Caco-2 (cell line): ENCODE results near the gene SMOC2. TPM values are rescaled to one million over a fixed set of nuclear protein-coding genes. Genes with fewer than 3 reads are reported as not detected.

ENCODE experiments used
- BruUV-seq: library from RNA; stranded (reverse); fragments of 400-500 nt; replicated peaks from 2 replicates; lab custom pipeline; 2021; lab: Mats Ljungman, UMichigan
- CTCF ChIA-PET: fragments of 300-600 bp; sonication (Branson Sonifier 250); formaldehyde crosslinking; loops from one replicate; lab custom pipeline; 2022; ENCODE audit warnings: antibody characterized with exemption; lab: Charles Lee
- POLR2A ChIA-PET: fragments of 300-600 bp; sonication (Branson Sonifier 250); formaldehyde crosslinking; loops from one replicate; lab custom pipeline; 2022; ENCODE audit warnings: antibody characterized with exemption; lab: Charles Lee
- DNase-seq, 2 experiments: peaks; one replicate each; pipeline versions ENCODE4 v3.0.0 to v3.0.0-alpha.2; 2020 to 2022
- H3K27me3 ChIP-seq: replicated peaks from 2 replicates; pipeline ENCODE4 v1.6.0; 2011; ENCODE audit warnings: low read length; ENCODE audit not compliant: control insufficient read depth, insufficient read depth
- H3K36me3 ChIP-seq: 2 replicates; pipeline ENCODE4 v1.5.1; 2011; ENCODE audit warnings: low read length; ENCODE audit not compliant: control insufficient read depth, insufficient read depth
- H3K4me1 ChIP-seq: fragments of 250-450 bp; sonication (Bioruptor Pico); 2 replicates; pipeline ENCODE4 v1.5.1; 2020; ENCODE audit warnings: mild to moderate bottlenecking
- H3K4me3 ChIP-seq: 2 replicates; pipeline ENCODE4 v1.5.1; 2011; ENCODE audit warnings: low read depth, mild to moderate bottlenecking, control low read depth, low read length
- H3K9me3 ChIP-seq: fragments of 250-450 bp; sonication (Bioruptor Pico); 2 replicates; pipeline ENCODE4 v1.5.1; 2020; ENCODE audit warnings: mild to moderate bottlenecking, moderate library complexity
- H3K27ac Mint-ChIP-seq: one replicate; pipeline ENCODE4 v1.8.0; 2022; ENCODE audit warnings: mixed read lengths; ENCODE audit not compliant: unreplicated experiment
- H3K27me3 Mint-ChIP-seq: one replicate; pipeline ENCODE4 v1.8.0; 2022; ENCODE audit warnings: mixed read lengths; ENCODE audit not compliant: insufficient read depth, unreplicated experiment
- H3K36me3 Mint-ChIP-seq: one replicate; pipeline ENCODE4 v1.8.0; 2022; ENCODE audit warnings: mild to moderate bottlenecking, mixed read lengths; ENCODE audit not compliant: insufficient read depth, unreplicated experiment
- H3K4me1 Mint-ChIP-seq: one replicate; pipeline ENCODE4 v1.8.0; 2022; ENCODE audit warnings: low read depth, mixed read lengths; ENCODE audit not compliant: unreplicated experiment
- H3K4me3 Mint-ChIP-seq: one replicate; pipeline ENCODE4 v1.8.0; 2022; ENCODE audit warnings: mild to moderate bottlenecking, moderate library complexity, mixed read lengths; ENCODE audit not compliant: unreplicated experiment
- H3K9me3 Mint-ChIP-seq: one replicate; pipeline ENCODE4 v1.8.0; 2022; ENCODE audit warnings: mixed read lengths; ENCODE audit not compliant: unreplicated experiment
- CTCF ChIP-seq, 2 experiments: fragments of 200-600 bp in 1 of 2; IDR thresholded peaks; 1 replicate in 1 of 2; 2 replicates in 1 of 2; pipeline versions ENCODE4 v1.5.1 to v1.8.0; 2011 to 2022; ENCODE audit warnings: antibody characterized with exemption in 1 of 2, control low read depth in 1 of 2, inconsistent platforms in 1 of 2, low read depth in 1 of 2, low read length in 1 of 2, mild to moderate bottlenecking in 1 of 2, moderate library complexity in 1 of 2; ENCODE audit not compliant: insufficient read depth in 1 of 2, severe bottlenecking in 1 of 2, unreplicated experiment in 1 of 2
- intact Hi-C: fragments of 100-400 bp; cut with micrococcal nuclease; formaldehyde crosslinking; loops from one replicate; pipeline ENCODE4 v1.10.0; 2022; ENCODE audit not compliant: unreplicated experiment
- total RNA-seq: library from RNA; stranded (reverse); gene quantifications from 2 replicates; pipeline ENCODE4 v1.2.3, GENCODE V29; 2022

SMOC2 gene
- total RNA-seq, 1 experiment from 2014 or later = 2.8 TPM

DNA sequence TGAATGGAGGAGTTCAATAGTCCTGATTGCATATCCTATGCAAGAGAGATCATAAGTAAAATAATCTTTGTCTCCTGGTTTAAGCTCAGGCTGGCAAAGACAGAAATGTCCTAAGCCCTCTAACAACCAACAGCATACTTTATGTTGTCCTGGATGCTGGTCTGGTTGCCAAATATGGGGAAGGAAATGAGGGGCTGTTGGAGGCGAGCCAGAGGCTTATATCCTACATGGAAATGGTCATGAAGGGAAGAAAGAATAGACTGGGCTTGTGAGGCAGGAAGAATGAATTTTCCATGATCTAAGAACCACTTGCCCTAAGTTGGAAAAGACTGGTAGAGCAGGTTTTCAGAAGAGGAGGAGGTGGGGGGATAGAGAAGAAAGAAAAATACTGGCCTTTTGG is 237.1 kb downstream of the SMOC2 start:
- intact Hi-C loops = no loop called here
- no peak overlapping the region for H3K4me3 Mint-ChIP-seq
- Histone ChIP-seq H3K9me3 (peaks cover 7% of the 10 kb centered on the region; the same call in 1 of the 2 replicates), H3K36me3 (no peaks in the 10 kb centered on the region; the same call in 1 of the 2 replicates), H3K4me3 (no peak overlapping the region), H3K4me1 (peaks cover 32% of the 10 kb centered on the region), H3K27me3 (no peaks in the 10 kb centered on the region)
- no peak for TF ChIP-seq CTCF (IDR thresholded peaks at IDR 0.05; ENCODE audit: insufficient read depth in 1 of 2, low read depth in 1 of 2, low read length in 1 of 2, severe bottlenecking in 1 of 2, unreplicated experiment in 1 of 2)
- H3K27ac Mint-ChIP-seq = peak overlapping the region; percentile 45
- CTCF ChIA-PET = no interaction called here
- no peak for DNase-seq
- H3K4me1 Mint-ChIP-seq = peaks cover 30% of the 10 kb centered on the region
- H3K27me3 Mint-ChIP-seq = no peaks in the 10 kb centered on the region
- no TSS peak for BruUV-seq
- H3K36me3 Mint-ChIP-seq = peaks cover 7% of the 10 kb centered on the region
- POLR2A ChIA-PET = no interaction called here
- peaks cover 10% of the 10 kb centered on the region for H3K9me3 Mint-ChIP-seq

GRCh38 chr6:168678588-168678987 is 237.6 kb downstream of the SMOC2 start:
- H3K27ac Mint-ChIP-seq = peak overlapping the region; percentile 79
- no peak overlapping the region for H3K4me3 Mint-ChIP-seq
- CTCF ChIA-PET = no interaction called here
- peaks cover 30% of the 10 kb centered on the region for H3K4me1 Mint-ChIP-seq
- TF ChIP-seq CTCF (IDR thresholded peaks at IDR 0.05; ENCODE audit: insufficient read depth in 1 of 2, low read depth in 1 of 2, low read length in 1 of 2, severe bottlenecking in 1 of 2, unreplicated experiment in 1 of 2) = no peak
- Histone ChIP-seq H3K4me1 (peaks cover 32% of the 10 kb centered on the region), H3K4me3 (no peak overlapping the region), H3K27me3 (no peaks in the 10 kb centered on the region), H3K9me3 (peaks cover 7% of the 10 kb centered on the region; the same call in 1 of the 2 replicates), H3K36me3 (no peaks in the 10 kb centered on the region; the same call in 1 of the 2 replicates)
- no TSS peak for BruUV-seq
- H3K27me3 Mint-ChIP-seq = no peaks in the 10 kb centered on the region
- peaks cover 7% of the 10 kb centered on the region for H3K36me3 Mint-ChIP-seq
- peaks cover 10% of the 10 kb centered on the region for H3K9me3 Mint-ChIP-seq
- intact Hi-C loops = no loop called here
- POLR2A ChIA-PET = no interaction called here
- no peak for DNase-seq

DNA sequence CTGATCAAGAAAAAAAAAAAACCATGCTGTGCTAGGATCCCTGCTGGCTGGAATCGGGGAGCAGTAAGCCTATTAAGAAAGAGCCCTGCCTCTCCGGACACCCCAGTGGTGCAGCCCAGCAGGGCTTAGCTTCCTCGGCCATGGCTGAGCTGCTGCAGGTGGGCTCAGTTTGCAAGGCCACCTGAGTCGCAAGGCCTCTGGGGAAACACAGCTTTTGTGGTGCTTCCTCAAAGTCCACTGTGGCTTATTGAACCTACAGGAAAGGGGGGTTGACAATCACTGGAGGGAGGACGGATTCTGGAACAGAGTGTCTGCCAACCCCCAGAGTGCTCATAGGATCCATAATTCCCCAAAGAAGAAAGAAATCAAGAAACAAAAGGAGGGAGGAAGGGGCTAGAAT is 240.8 kb downstream of the SMOC2 start:
- Histone ChIP-seq H3K36me3 (no peaks in the 10 kb centered on the region), H3K27me3 (no peaks in the 10 kb centered on the region), H3K9me3 (peaks cover 3% of the 10 kb centered on the region; the same call in 1 of the 2 replicates), H3K4me3 (no peak overlapping the region), H3K4me1 (peaks cover 31% of the 10 kb centered on the region)
- Mint-ChIP-seq H3K27me3 (no peaks in the 10 kb centered on the region), H3K36me3 (peaks cover 7% of the 10 kb centered on the region), H3K4me1 (peaks cover 21% of the 10 kb centered on the region), H3K9me3 (peaks cover 7% of the 10 kb centered on the region), H3K4me3 (no peak overlapping the region), H3K27ac (no peak overlapping the region)
- DNase-seq = no peak
- TF ChIP-seq CTCF (IDR thresholded peaks at IDR 0.05; ENCODE audit: insufficient read depth in 1 of 2, low read depth in 1 of 2, low read length in 1 of 2, severe bottlenecking in 1 of 2, unreplicated experiment in 1 of 2) = no peak
- no TSS peak for BruUV-seq
- POLR2A ChIA-PET = no interaction called here
- intact Hi-C loops = no loop called here
- CTCF ChIA-PET = no interaction called here
